GM23248 (cell line): ENCODE results near the gene CTDSP1. TPM values are rescaled to one million over a fixed set of nuclear protein-coding genes. Genes with fewer than 3 reads are reported as not detected.

Experiments used
- DNase-seq: peaks from one replicate; pipeline ENCODE4 v3.0.0-alpha.2; 2015
- H2AFZ ChIP-seq: fragments of 200-600 bp; sonication (generic); 2 replicates; pipeline ENCODE4 v1.6.1; 2016; ENCODE audit warnings: antibody characterized with exemption
- H3F3A ChIP-seq: fragments of 200-600 bp; sonication (generic); 2 replicates; pipeline ENCODE4 v1.6.1; 2016; ENCODE audit warnings: mild to moderate bottlenecking, antibody characterized with exemption, mixed run types; ENCODE audit not compliant: insufficient read depth
- H3K27ac ChIP-seq: fragments of 200-600 bp; sonication (generic); 2 replicates; pipeline ENCODE4 v1.5.1; 2016; ENCODE audit warnings: mild to moderate bottlenecking
- H3K27me3 ChIP-seq: fragments of 200-600 bp; sonication (generic); replicated peaks from 2 replicates; pipeline ENCODE4 v1.6.1; 2016; ENCODE audit warnings: mild to moderate bottlenecking; ENCODE audit not compliant: insufficient read depth
- H3K36me3 ChIP-seq: fragments of 200-600 bp; sonication (generic); 2 replicates; pipeline ENCODE4 v1.6.1; 2016; ENCODE audit warnings: low read depth, mild to moderate bottlenecking
- H3K4me1 ChIP-seq: fragments of 200-600 bp; sonication (generic); 2 replicates; pipeline ENCODE4 v1.6.1; 2016; ENCODE audit warnings: mild to moderate bottlenecking; ENCODE audit not compliant: insufficient read depth
- H3K4me2 ChIP-seq: fragments of 200-600 bp; sonication (generic); one replicate; pipeline ENCODE4 v1.6.1; 2016; ENCODE audit warnings: mild to moderate bottlenecking; ENCODE audit not compliant: unreplicated experiment
- H3K4me3 ChIP-seq: fragments of 200-600 bp; sonication (generic); 2 replicates; pipeline ENCODE4 v1.5.1; 2016; ENCODE audit warnings: mild to moderate bottlenecking
- H3K79me2 ChIP-seq: fragments of 200-600 bp; sonication (generic); 2 replicates; pipeline ENCODE4 v1.6.1; 2016; ENCODE audit warnings: mild to moderate bottlenecking; ENCODE audit not compliant: insufficient read depth
- H3K9ac ChIP-seq: fragments of 200-600 bp; sonication (generic); 2 replicates; pipeline ENCODE4 v1.6.1; 2016; ENCODE audit warnings: mild to moderate bottlenecking
- H3K9me2 ChIP-seq: fragments of 200-600 bp; sonication (generic); 2 replicates; pipeline ENCODE4 v1.6.1; 2016; ENCODE audit warnings: mixed run types, mild to moderate bottlenecking, moderate library complexity; ENCODE audit not compliant: insufficient read depth
- H3K9me3 ChIP-seq: fragments of 200-600 bp; sonication (generic); one replicate; pipeline ENCODE4 v1.6.1; 2017; ENCODE audit warnings: low read depth
- H4K20me1 ChIP-seq: fragments of 200-600 bp; sonication (generic); 2 replicates; pipeline ENCODE4 v1.6.0; 2016; ENCODE audit not compliant: insufficient read depth
- EZH2 ChIP-seq: fragments of 200-600 bp; sonication (generic); IDR thresholded peaks from 2 replicates; pipeline ENCODE4 v1.6.1; 2018; ENCODE audit warnings: antibody characterized with exemption, mild to moderate bottlenecking; ENCODE audit not compliant: insufficient read depth, poor library complexity, severe bottlenecking
- EZH2phosphoT487 ChIP-seq: fragments of 200-600 bp; sonication (generic); IDR thresholded peaks from 2 replicates; pipeline ENCODE4 v1.6.1; 2018; ENCODE audit warnings: antibody characterized with exemption, moderate library complexity, mild to moderate bottlenecking, low read depth; ENCODE audit not compliant: insufficient read depth
- WGBS, 2 experiments: methylation state at CpG; one replicate each; pipeline ENCODE4 v1.1.6; 2015 to 2017; ENCODE audit warnings: low lambda C conversion rate in 2 of 2, low coverage in 1 of 2; ENCODE audit errors: missing lambda C conversion rate in 2 of 2; 5-methylcytosine and 5-hydroxymethylcytosine counted together
- in situ Hi-C: fragments of 300-500 bp; cut with MboI; formaldehyde crosslinking; loops from 2 replicates; pipeline ENCODE4 v1.15.0; 2020
- polyA plus RNA-seq: library from polyadenylated mRNA; unstranded; fragments of >200 nt; fragmentation: Nextera tagmentation; extraction: Ambion mirVana; gene quantifications from 2 replicates; pipeline ENCODE4 v1.2.1, GENCODE V29; 2016
- total RNA-seq: library from RNA; depleted of rRNA; stranded (reverse); fragments of >200 nt; shearing (Covaris generic); gene quantifications from 2 replicates; pipeline ENCODE4 v1.2.3, GENCODE V29; 2014

CTDSP1 gene
- total and polyA plus RNA-seq, 2 experiments from 2014 or later = 28.5 to 119 TPM

DNA sequence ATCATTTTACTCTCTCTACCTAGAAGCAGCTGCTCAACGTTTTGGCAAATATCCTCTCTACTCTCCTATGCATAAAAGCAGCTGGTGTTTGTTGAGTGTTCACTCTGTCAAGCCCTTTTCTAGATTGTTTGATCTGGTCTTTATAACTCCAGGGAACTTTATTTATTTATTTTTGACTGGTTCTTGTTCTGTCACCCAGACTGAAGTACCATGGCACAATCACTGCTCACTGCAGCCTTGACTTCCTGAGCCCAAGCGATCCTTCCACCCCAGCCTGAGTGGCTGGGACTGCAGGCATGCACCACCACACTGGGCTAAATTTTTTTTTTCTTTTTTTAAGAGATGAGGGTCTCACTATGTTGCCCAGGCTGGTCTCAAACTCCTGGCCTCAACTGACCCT, 30.3 kb upstream of the CTDSP1 start:
- H3K4me3 ChIP-seq = no peak overlapping the region
- H3K27ac ChIP-seq = no peak overlapping the region
- no peaks in the 10 kb centered on the region for H3K4me1 ChIP-seq
- H3K4me2 ChIP-seq = no peak overlapping the region
- no peaks in the 10 kb centered on the region for H3K9me2 ChIP-seq
- DNase-seq = no peak
- no peaks in the 10 kb centered on the region for H4K20me1 ChIP-seq
- 0 out of 2 replicates have a peak, but pooled peaks cover 4% of the 10 kb centered on the region for H3K27me3 ChIP-seq
- no peak overlapping the region for H2AFZ ChIP-seq
- H3K9ac ChIP-seq = no peak overlapping the region
- no peaks in the 10 kb centered on the region for H3K79me2 ChIP-seq
- WGBS, 2 experiments = 50 to 57% methylated on average over 2 of the region's 2 CpGs
- no peaks in the 10 kb centered on the region for H3K36me3 ChIP-seq
- TF ChIP-seq EZH2phosphoT487 = no peak
- TF ChIP-seq EZH2 = no peak
- in situ Hi-C loops = no loop called here
- H3F3A ChIP-seq = no peaks in the 10 kb centered on the region
- no peaks in the 10 kb centered on the region for H3K9me3 ChIP-seq

- H3K4me2 ChIP-seq = no peak overlapping the region
- H3K27me3 ChIP-seq = 0 out of 2 replicates have a peak, but pooled peaks cover 4% of the 10 kb centered on the region
- no peaks in the 10 kb centered on the region for H4K20me1 ChIP-seq
- H3K4me1 ChIP-seq = 0 out of 2 replicates have a peak, but pooled peaks cover 7% of the 10 kb centered on the region
- WGBS, 2 experiments = 73 to 76% methylated on average over 11 of the region's 11 CpGs
- no peaks in the 10 kb centered on the region for H3K9me2 ChIP-seq
- DNase-seq = no peak
- H3K36me3 ChIP-seq = no peaks in the 10 kb centered on the region
- in situ Hi-C loops = no loop called here
- no peaks in the 10 kb centered on the region for H3K9me3 ChIP-seq
- H2AFZ ChIP-seq = no peak overlapping the region
- no peak overlapping the region for H3K4me3 ChIP-seq
- H3K27ac ChIP-seq = no peak overlapping the region
- no peak overlapping the region for H3K9ac ChIP-seq
- TF ChIP-seq EZH2phosphoT487 = no peak
- TF ChIP-seq EZH2 = no peak
- H3K79me2 ChIP-seq = no peaks in the 10 kb centered on the region
- H3F3A ChIP-seq = no peaks in the 10 kb centered on the region
These were observed 29.1 kb upstream of the CTDSP1 start for GRCh38 chr2:218370410-218371063.

GRCh38 chr2:218371983-218372350, 27.7 kb upstream of the CTDSP1 start:
- no peak overlapping the region for H3K4me3 ChIP-seq
- H3K27me3 ChIP-seq = 0 out of 2 replicates have a peak, but pooled peaks cover 4% of the 10 kb centered on the region
- DNase-seq = no peak
- no peaks in the 10 kb centered on the region for H3F3A ChIP-seq
- in situ Hi-C loops = no loop called here
- no peak overlapping the region for H3K4me2 ChIP-seq
- no peaks in the 10 kb centered on the region for H3K9me2 ChIP-seq
- H3K36me3 ChIP-seq = no peaks in the 10 kb centered on the region
- TF ChIP-seq EZH2phosphoT487 = no peak
- TF ChIP-seq EZH2 = no peak
- H3K4me1 ChIP-seq = 0 out of 2 replicates have a peak, but pooled peaks cover 7% of the 10 kb centered on the region
- H2AFZ ChIP-seq = no peak overlapping the region
- no peak overlapping the region for H3K9ac ChIP-seq
- no peaks in the 10 kb centered on the region for H4K20me1 ChIP-seq
- no peak overlapping the region for H3K27ac ChIP-seq
- H3K9me3 ChIP-seq = no peaks in the 10 kb centered on the region
- H3K79me2 ChIP-seq = no peaks in the 10 kb centered on the region

- DNase-seq = no peak
These were observed 24.9 kb upstream of the CTDSP1 start for GRCh38 chr2:218374795-218375194.

GRCh38 chr2:218375212-218375611, 24.5 kb upstream of the CTDSP1 start:
- in situ Hi-C loops = no loop called here
- no peak overlapping the region for H2AFZ ChIP-seq
- no peaks in the 10 kb centered on the region for H3K36me3 ChIP-seq
- peak; percentile 53 for DNase-seq
- H3K4me2 ChIP-seq = no peak overlapping the region
- no peaks in the 10 kb centered on the region for H3K9me3 ChIP-seq
- no peaks in the 10 kb centered on the region for H3K79me2 ChIP-seq
- no peaks in the 10 kb centered on the region for H3F3A ChIP-seq
- 5 to 7% methylated on average over 2 of the region's 2 CpGs for WGBS, 2 experiments
- TF ChIP-seq EZH2 = no peak
- TF ChIP-seq EZH2phosphoT487 = no peak
- H4K20me1 ChIP-seq = no peaks in the 10 kb centered on the region
- no peaks in the 10 kb centered on the region for H3K9me2 ChIP-seq
- no peak overlapping the region for H3K9ac ChIP-seq
- no peak overlapping the region for H3K4me3 ChIP-seq
- H3K4me1 ChIP-seq = 0 out of 2 replicates have a peak, but pooled peaks cover 7% of the 10 kb centered on the region
- no peaks in the 10 kb centered on the region for H3K27me3 ChIP-seq
- H3K27ac ChIP-seq = no peak overlapping the region

More at GRCh38 chr2:218374795-218375194, 24.9 kb upstream of the CTDSP1 start:
- H3K9me2 ChIP-seq = no peaks in the 10 kb centered on the region
- 47 to 54% methylated on average over 4 of the region's 4 CpGs for WGBS, 2 experiments
- no peaks in the 10 kb centered on the region for H3K9me3 ChIP-seq
- in situ Hi-C loops = no loop called here
- no peak overlapping the region for H3K9ac ChIP-seq
- H3K27me3 ChIP-seq = no peaks in the 10 kb centered on the region
- H3K4me1 ChIP-seq = 0 out of 2 replicates have a peak, but pooled peaks cover 7% of the 10 kb centered on the region
- TF ChIP-seq EZH2 = no peak
- no peak for TF ChIP-seq EZH2phosphoT487
- no peaks in the 10 kb centered on the region for H3K79me2 ChIP-seq
- no peaks in the 10 kb centered on the region for H3K36me3 ChIP-seq
- no peak overlapping the region for H3K4me3 ChIP-seq
- H4K20me1 ChIP-seq = no peaks in the 10 kb centered on the region
- H2AFZ ChIP-seq = no peak overlapping the region
- no peak overlapping the region for H3K27ac ChIP-seq
- no peaks in the 10 kb centered on the region for H3F3A ChIP-seq
- H3K4me2 ChIP-seq = no peak overlapping the region
